Ishikawa (cell line): ENCODE data around the gene ULK4.

Experiments used
- EP300 ChIP-seq: IDR thresholded peaks from 2 replicates; pipeline ENCODE4 v1.6.1; 2012; ENCODE audit warnings: borderline replicate concordance
- NFIC ChIP-seq: IDR thresholded peaks from 2 replicates; pipeline ENCODE4 v1.6.1; 2012
- RAD21 ChIP-seq: IDR thresholded peaks from 2 replicates; pipeline ENCODE4 v1.6.1; 2012; ENCODE audit warnings: low read depth
- TAF1 ChIP-seq: IDR thresholded peaks from 2 replicates; pipeline ENCODE4 v1.6.1; 2012; ENCODE audit warnings: low read depth, mild to moderate bottlenecking
- TCF12 ChIP-seq: IDR thresholded peaks from 2 replicates; pipeline ENCODE4 v1.6.1; 2012; ENCODE audit warnings: low read depth
- TEAD4 ChIP-seq: IDR thresholded peaks from 2 replicates; pipeline ENCODE4 v1.6.1; 2012
- YY1 ChIP-seq: IDR thresholded peaks from 2 replicates; pipeline ENCODE4 v1.6.1; 2012; ENCODE audit warnings: low read depth
- ZBTB7A ChIP-seq: IDR thresholded peaks from 2 replicates; pipeline ENCODE4 v1.6.1; 2012; ENCODE audit warnings: low read depth
- TF ChIP-seq, protein P1 (sequence below): IDR thresholded peaks from 2 replicates; pipeline ENCODE4 v1.6.1; 2012

DNA sequence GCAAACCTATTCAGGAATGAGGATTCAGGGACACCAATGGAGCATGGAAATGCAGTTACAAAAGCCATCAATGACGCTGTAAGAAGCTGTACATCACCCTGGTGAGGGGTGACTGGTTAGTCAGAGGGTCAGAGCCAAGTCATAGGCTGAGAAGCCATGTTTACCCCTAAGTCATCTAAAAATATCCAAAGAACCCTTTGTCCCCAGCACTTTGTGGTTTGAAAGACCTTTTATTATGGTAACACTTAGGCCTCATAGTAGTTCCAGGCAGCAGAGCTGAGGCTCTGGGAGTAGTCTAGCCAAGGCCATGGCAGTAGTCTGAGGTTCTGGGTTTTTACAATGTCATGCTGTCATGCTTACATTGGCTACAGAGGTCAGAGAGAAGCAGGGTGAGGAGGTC is 631.4 kb downstream of the ULK4 start:
- TF ChIP-seq TAF1 (no peak), YY1 (no peak), ZBTB7A (no peak), EP300 (no peak), RAD21 (no peak), TCF12 (no peak), NFIC (no peak), TEAD4 (no peak)
- TF ChIP-seq, protein P1, sequence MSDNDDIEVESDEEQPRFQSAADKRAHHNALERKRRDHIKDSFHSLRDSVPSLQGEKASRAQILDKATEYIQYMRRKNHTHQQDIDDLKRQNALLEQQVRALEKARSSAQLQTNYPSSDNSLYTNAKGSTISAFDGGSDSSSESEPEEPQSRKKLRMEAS, result no peak
